GM19455 (cell line): ENCODE results near the gene MICAL2.

Source experiments
- ATAC-seq: cut with Tn5 transposase; IDR thresholded peaks from one replicate; pipeline ENCODE4 v1.9.1; 2021; ENCODE audit not compliant: unreplicated experiment

The MICAL2 gene

GRCh38 chr11:12075822-12076821, 34.3 kb upstream of the MICAL2 start:
- ATAC-seq, result no peak

GRCh38 chr11:12076840-12077534, 33.4 kb upstream of the MICAL2 start:
- no peak for ATAC-seq

- no peak for ATAC-seq
Observed at GRCh38 chr11:12077535-12078280, 32.7 kb upstream of the MICAL2 start.

- no peak for ATAC-seq
Observed at GRCh38 chr11:12079726-12080556, 30.4 kb upstream of the MICAL2 start.

- no peak for ATAC-seq
Observed at GRCh38 chr11:12083380-12083779, 27.0 kb upstream of the MICAL2 start.

GRCh38 chr11:12084256-12084655, 26.1 kb upstream of the MICAL2 start:
- ATAC-seq, result no peak

- ATAC-seq, result no peak
Observed at GRCh38 chr11:12085371-12086251, 24.8 kb upstream of the MICAL2 start.

GRCh38 chr11:12086271-12087074, 23.9 kb upstream of the MICAL2 start:
- ATAC-seq, result no peak

GRCh38 chr11:12087075-12088004, 23.1 kb upstream of the MICAL2 start:
- no peak for ATAC-seq

- no peak for ATAC-seq
Observed at GRCh38 chr11:12088047-12088481, 22.3 kb upstream of the MICAL2 start.

GRCh38 chr11:12088531-12088930, 21.9 kb upstream of the MICAL2 start:
- no peak for ATAC-seq

- ATAC-seq, result no peak
Observed at GRCh38 chr11:12089041-12089440, 21.3 kb upstream of the MICAL2 start.

- no peak for ATAC-seq
Observed at GRCh38 chr11:12089473-12089872, 20.9 kb upstream of the MICAL2 start.

GRCh38 chr11:12090061-12090591, 20.3 kb upstream of the MICAL2 start:
- no peak for ATAC-seq

GRCh38 chr11:12090761-12091258, 19.6 kb upstream of the MICAL2 start:
- no peak for ATAC-seq

- no peak for ATAC-seq
Observed at GRCh38 chr11:12091956-12092558, 18.3 kb upstream of the MICAL2 start.

- no peak for ATAC-seq
Observed at GRCh38 chr11:12092714-12093113, 17.7 kb upstream of the MICAL2 start.
